Activated T-helper 1 cell treated with anti-CD3 and anti-CD28 coated beads, Interleukin-12 subunit alpha, Interleukin-12 subunit beta, Interleukin-2, Interleukin-4 antibody, amounts not matched to agents 30 ng/mL and 10 ng/mL and 1 ng/mL, durations not matched to agents 14 hours and 24 hours and 36 hours (primary cell): Measurements from ENCODE around the gene SCN3B. TPM values are rescaled to one million over a fixed set of nuclear protein-coding genes. Genes with fewer than 3 reads are reported as not detected.

Source experiments
- DNase-seq: peaks from one replicate; pipeline ENCODE4 v3.0.0; 2021; ENCODE audit warnings: low spot score
- H3K27ac Mint-ChIP-seq: one replicate; pipeline ENCODE4 v1.8.0; 2021; ENCODE audit warnings: mild to moderate bottlenecking, mixed read lengths
- H3K27me3 Mint-ChIP-seq: one replicate; pipeline ENCODE4 v1.8.0; 2022; ENCODE audit warnings: mild to moderate bottlenecking, moderate library complexity, mixed read lengths; ENCODE audit not compliant: insufficient read depth
- H3K36me3 Mint-ChIP-seq: one replicate; pipeline ENCODE4 v1.8.0; 2021; ENCODE audit warnings: low read depth, mixed read lengths
- H3K4me1 Mint-ChIP-seq: one replicate; pipeline ENCODE4 v1.8.0; 2021; ENCODE audit warnings: low read depth, mixed read lengths
- H3K4me3 Mint-ChIP-seq: one replicate; pipeline ENCODE4 v1.8.0; 2021; ENCODE audit warnings: mild to moderate bottlenecking, moderate library complexity, mixed read lengths
- H3K9me3 Mint-ChIP-seq: one replicate; pipeline ENCODE4 v1.8.0; 2021; ENCODE audit warnings: mixed read lengths
- intact Hi-C: fragments of 100-400 bp; cut with micrococcal nuclease; formaldehyde crosslinking; loops from one replicate; pipeline ENCODE4 v1.15.1; 2024
- total RNA-seq: library from RNA; stranded (reverse); gene quantifications from 2 replicates; pipeline ENCODE4 v1.2.3, GENCODE V29; 2022

The SCN3B gene
- total RNA-seq, 1 donor from 2014 or later: not detected

- no peaks in the 10 kb centered on the region for H3K4me1 Mint-ChIP-seq
- H3K36me3 Mint-ChIP-seq: peaks cover 59% of the 10 kb centered on the region
- intact Hi-C loops: no loop called here
- H3K9me3 Mint-ChIP-seq: no peaks in the 10 kb centered on the region
- no peak overlapping the region for H3K4me3 Mint-ChIP-seq
- no peaks in the 10 kb centered on the region for H3K27me3 Mint-ChIP-seq
- DNase-seq: no peak
- no peak overlapping the region for H3K27ac Mint-ChIP-seq
Measured at GRCh38 chr11:123611698-123612097, 42.7 kb downstream of the SCN3B start.

GRCh38 chr11:123608945-123609344 is 45.5 kb downstream of the SCN3B start:
- H3K9me3 Mint-ChIP-seq: no peaks in the 10 kb centered on the region
- DNase-seq: no peak
- H3K27me3 Mint-ChIP-seq: no peaks in the 10 kb centered on the region
- peaks cover 2% of the 10 kb centered on the region for H3K4me1 Mint-ChIP-seq
- H3K27ac Mint-ChIP-seq: peak overlapping the region; percentile 47
- no peak overlapping the region for H3K4me3 Mint-ChIP-seq
- peaks cover 62% of the 10 kb centered on the region for H3K36me3 Mint-ChIP-seq
- intact Hi-C loops: no loop called here

GRCh38 chr11:123608371-123608770 is 46.1 kb downstream of the SCN3B start:
- DNase-seq: no peak
- peak overlapping the region; percentile 47 for H3K27ac Mint-ChIP-seq
- H3K4me3 Mint-ChIP-seq: no peak overlapping the region
- no peaks in the 10 kb centered on the region for H3K27me3 Mint-ChIP-seq
- H3K36me3 Mint-ChIP-seq: peaks cover 64% of the 10 kb centered on the region
- H3K9me3 Mint-ChIP-seq: no peaks in the 10 kb centered on the region
- peaks cover 7% of the 10 kb centered on the region for H3K4me1 Mint-ChIP-seq
- intact Hi-C loops: no loop called here

- H3K4me1 Mint-ChIP-seq: peaks cover 9% of the 10 kb centered on the region
- H3K27me3 Mint-ChIP-seq: no peaks in the 10 kb centered on the region
- H3K9me3 Mint-ChIP-seq: no peaks in the 10 kb centered on the region
- no peak overlapping the region for H3K4me3 Mint-ChIP-seq
- intact Hi-C loops: no loop called here
- peaks cover 62% of the 10 kb centered on the region for H3K36me3 Mint-ChIP-seq
- DNase-seq: no peak
- H3K27ac Mint-ChIP-seq: no peak overlapping the region
Measured at GRCh38 chr11:123607781-123608180, 46.6 kb downstream of the SCN3B start.

GRCh38 chr11:123603666-123604065 is 50.8 kb downstream of the SCN3B start:
- intact Hi-C loops: no loop called here
- Mint-ChIP-seq H3K36me3 (peaks cover 70% of the 10 kb centered on the region), H3K4me1 (peaks cover 9% of the 10 kb centered on the region), H3K9me3 (no peaks in the 10 kb centered on the region), H3K4me3 (no peak overlapping the region), H3K27me3 (no peaks in the 10 kb centered on the region), H3K27ac (peak overlapping the region; percentile 59)
- DNase-seq: no peak

DNA sequence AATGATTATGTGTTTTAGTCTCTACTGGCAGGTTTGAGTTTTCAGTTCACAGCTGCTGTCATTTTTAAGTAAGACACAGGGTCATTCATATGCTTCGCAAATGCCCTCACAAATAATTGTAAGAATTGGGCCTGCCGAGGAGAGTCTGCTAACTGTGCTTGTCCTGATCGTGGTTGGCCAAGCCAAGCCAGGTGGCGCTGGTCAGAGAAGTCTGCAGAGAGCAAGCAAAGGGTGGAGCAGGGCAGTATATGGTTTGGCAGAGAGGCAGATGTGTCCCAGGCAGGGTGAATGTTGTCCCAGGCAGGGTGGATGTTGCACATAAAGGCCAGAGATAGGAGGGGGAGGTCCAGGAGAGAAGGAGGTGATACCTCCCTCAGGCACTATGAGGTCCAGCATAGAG is 52.7 kb downstream of the SCN3B start:
- no peaks in the 10 kb centered on the region for H3K9me3 Mint-ChIP-seq
- H3K4me3 Mint-ChIP-seq: no peak overlapping the region
- intact Hi-C loops: no loop called here
- H3K27me3 Mint-ChIP-seq: no peaks in the 10 kb centered on the region
- H3K36me3 Mint-ChIP-seq: peaks cover 67% of the 10 kb centered on the region
- no peak overlapping the region for H3K27ac Mint-ChIP-seq
- no peak for DNase-seq
- H3K4me1 Mint-ChIP-seq: peaks cover 9% of the 10 kb centered on the region

- intact Hi-C loops: no loop called here
- Mint-ChIP-seq H3K4me3 (no peak overlapping the region), H3K27me3 (no peaks in the 10 kb centered on the region), H3K4me1 (peaks cover 9% of the 10 kb centered on the region), H3K9me3 (no peaks in the 10 kb centered on the region), H3K27ac (peak overlapping the region; percentile 8), H3K36me3 (peaks cover 66% of the 10 kb centered on the region)
- DNase-seq: no peak
Measured at GRCh38 chr11:123601136-123601535, 53.3 kb downstream of the SCN3B start.

DNA sequence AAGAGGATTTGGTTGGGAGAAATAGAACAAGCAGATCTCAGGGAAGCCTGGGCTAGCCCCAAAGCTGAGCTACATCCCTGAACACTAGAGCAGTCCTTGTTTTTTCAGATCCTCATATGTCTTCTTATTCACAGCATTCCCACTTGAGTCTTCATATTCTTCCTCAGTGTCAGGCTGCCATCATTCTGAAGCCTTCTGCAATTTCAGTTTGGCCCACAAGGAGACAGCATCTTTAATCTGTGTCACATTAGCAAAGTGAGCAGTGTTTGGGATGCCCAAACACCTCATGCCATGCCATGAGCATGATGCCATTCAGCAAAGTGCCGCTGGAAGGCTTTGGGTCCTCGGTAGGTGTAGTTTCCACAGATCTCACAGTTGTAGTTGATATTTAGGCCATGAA is 56.6 kb downstream of the SCN3B start:
- H3K4me1 Mint-ChIP-seq: no peaks in the 10 kb centered on the region
- no peak for DNase-seq
- H3K27me3 Mint-ChIP-seq: no peaks in the 10 kb centered on the region
- intact Hi-C loops: no loop called here
- H3K9me3 Mint-ChIP-seq: no peaks in the 10 kb centered on the region
- H3K4me3 Mint-ChIP-seq: no peak overlapping the region
- H3K27ac Mint-ChIP-seq: no peak overlapping the region
- H3K36me3 Mint-ChIP-seq: peaks cover 46% of the 10 kb centered on the region

GRCh38 chr11:123594921-123595320 is 59.5 kb downstream of the SCN3B start:
- intact Hi-C loops: no loop called here
- peak overlapping the region; percentile 26 for H3K27ac Mint-ChIP-seq
- no peaks in the 10 kb centered on the region for H3K27me3 Mint-ChIP-seq
- no peaks in the 10 kb centered on the region for H3K4me1 Mint-ChIP-seq
- DNase-seq: no peak
- H3K4me3 Mint-ChIP-seq: no peak overlapping the region
- H3K9me3 Mint-ChIP-seq: no peaks in the 10 kb centered on the region
- peaks cover 32% of the 10 kb centered on the region for H3K36me3 Mint-ChIP-seq

GRCh38 chr11:123594188-123594901 is 60.1 kb downstream of the SCN3B start:
- intact Hi-C loops: no loop called here
- peak overlapping the region; percentile 26 for H3K27ac Mint-ChIP-seq
- no peaks in the 10 kb centered on the region for H3K9me3 Mint-ChIP-seq
- DNase-seq: no peak
- H3K4me3 Mint-ChIP-seq: no peak overlapping the region
- peaks cover 30% of the 10 kb centered on the region for H3K36me3 Mint-ChIP-seq
- H3K27me3 Mint-ChIP-seq: no peaks in the 10 kb centered on the region
- H3K4me1 Mint-ChIP-seq: no peaks in the 10 kb centered on the region

DNA sequence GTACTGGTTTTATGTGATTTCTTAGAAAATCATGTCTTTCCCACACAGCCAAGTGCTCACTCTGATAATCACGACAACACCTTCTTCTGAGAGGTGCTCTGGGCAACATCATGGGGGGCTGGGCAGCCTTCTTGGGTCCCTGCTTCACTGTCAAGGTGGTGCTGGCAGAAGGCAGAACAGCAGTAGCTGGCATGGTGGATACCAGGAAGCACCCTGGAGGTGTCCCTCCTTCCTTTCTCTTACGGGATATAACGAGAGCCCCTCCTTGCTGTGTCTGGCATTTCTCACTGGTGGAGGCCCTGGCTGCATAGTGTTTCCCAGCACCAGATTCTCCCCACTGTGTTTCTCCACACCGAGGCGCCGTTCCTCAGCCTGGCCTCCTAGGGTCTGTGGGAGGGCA is 60.9 kb downstream of the SCN3B start:
- no peak overlapping the region for H3K4me3 Mint-ChIP-seq
- H3K9me3 Mint-ChIP-seq: no peaks in the 10 kb centered on the region

GRCh38 chr11:123590296-123590912 is 64.0 kb downstream of the SCN3B start:
- intact Hi-C loops: no loop called here
- no peak for DNase-seq
- Mint-ChIP-seq H3K9me3 (no peaks in the 10 kb centered on the region), H3K27ac (no peak overlapping the region), H3K4me3 (no peak overlapping the region), H3K4me1 (peaks cover 9% of the 10 kb centered on the region), H3K36me3 (peaks cover 25% of the 10 kb centered on the region), H3K27me3 (no peaks in the 10 kb centered on the region)

More for the DNA sequence above, 60.9 kb downstream of the SCN3B start:
- Mint-ChIP-seq H3K36me3 (peaks cover 25% of the 10 kb centered on the region), H3K27ac (no peak overlapping the region), H3K27me3 (no peaks in the 10 kb centered on the region), H3K4me1 (no peaks in the 10 kb centered on the region)
- DNase-seq: no peak
- intact Hi-C loops: no loop called here

- Mint-ChIP-seq H3K27me3 (no peaks in the 10 kb centered on the region), H3K36me3 (peaks cover 21% of the 10 kb centered on the region), H3K4me1 (peaks cover 9% of the 10 kb centered on the region), H3K27ac (no peak overlapping the region), H3K9me3 (no peaks in the 10 kb centered on the region), H3K4me3 (no peak overlapping the region)
- intact Hi-C loops: no loop called here
- no peak for DNase-seq
Measured at GRCh38 chr11:123588864-123589262, 65.6 kb downstream of the SCN3B start.
